ENCODE measurements around the gene SLC24A5.

Gene SLC24A5

GRCh38 chr15:48096813-48097212 is 24.0 kb upstream of the SLC24A5 start:
- TF ChIP-seq GATA1 (IDR thresholded peaks at IDR 0.05; ENCODE audit: low read depth, low read length) (no peak), POLR2A (IDR thresholded peaks at IDR 0.05; ENCODE audit: low read length) (no peak)
- no peak for DNase-seq

GRCh38 chr15:48097264-48097663 is 23.5 kb upstream of the SLC24A5 start:
- TF ChIP-seq GATA1 (IDR thresholded peaks at IDR 0.05; ENCODE audit: low read depth, low read length), result no peak
- no peak for TF ChIP-seq POLR2A (IDR thresholded peaks at IDR 0.05; ENCODE audit: low read length)
- DNase-seq, result no peak

GRCh38 chr15:48101376-48101961 is 19.3 kb upstream of the SLC24A5 start:
- no peak for TF ChIP-seq POLR2A (IDR thresholded peaks at IDR 0.05; ENCODE audit: low read length)
- no peak for TF ChIP-seq GATA1 (IDR thresholded peaks at IDR 0.05; ENCODE audit: low read depth, low read length)
- DNase-seq, result no peak

- DNase-seq, result no peak
- TF ChIP-seq POLR2A (IDR thresholded peaks at IDR 0.05; ENCODE audit: low read length), result no peak
- no peak for TF ChIP-seq GATA1 (IDR thresholded peaks at IDR 0.05; ENCODE audit: low read depth, low read length)
These were observed 18.6 kb upstream of the SLC24A5 start for GRCh38 chr15:48102167-48102566.

GRCh38 chr15:48103647-48104046 is 17.1 kb upstream of the SLC24A5 start:
- TF ChIP-seq POLR2A (IDR thresholded peaks at IDR 0.05; ENCODE audit: low read length), result no peak
- DNase-seq, result no peak

GRCh38 chr15:48105936-48106335 is 14.9 kb upstream of the SLC24A5 start:
- TF ChIP-seq POLR2A (IDR thresholded peaks at IDR 0.05; ENCODE audit: low read length), result no peak
- TF ChIP-seq GATA1 (IDR thresholded peaks at IDR 0.05; ENCODE audit: low read depth, low read length), result no peak
- no peak for DNase-seq

- TF ChIP-seq POLR2A (IDR thresholded peaks at IDR 0.05; ENCODE audit: low read length), result no peak
- TF ChIP-seq GATA1 (IDR thresholded peaks at IDR 0.05; ENCODE audit: low read depth, low read length), result no peak
These were observed 11.6 kb upstream of the SLC24A5 start for GRCh38 chr15:48109212-48109611.

GRCh38 chr15:48109856-48110531 is 10.8 kb upstream of the SLC24A5 start:
- TF ChIP-seq GATA1 (IDR thresholded peaks at IDR 0.05; ENCODE audit: low read depth, low read length) (no peak), POLR2A (IDR thresholded peaks at IDR 0.05; ENCODE audit: low read length) (no peak)
- DNase-seq, result no peak

More at GRCh38 chr15:48109212-48109611, 11.6 kb upstream of the SLC24A5 start:
- DNase-seq, result no peak

- TF ChIP-seq POLR2A (IDR thresholded peaks at IDR 0.05; ENCODE audit: low read length) (no peak), GATA1 (IDR thresholded peaks at IDR 0.05; ENCODE audit: low read depth, low read length) (no peak)
- peak in 1 of 2 experiments; percentile 17 for DNase-seq
These were observed 8.5 kb upstream of the SLC24A5 start for GRCh38 chr15:48112242-48112641.

GRCh38 chr15:48119277-48119676 is 1.5 kb upstream of the SLC24A5 start:
- TF ChIP-seq GATA1 (IDR thresholded peaks at IDR 0.05; ENCODE audit: low read depth, low read length) (no peak), POLR2A (IDR thresholded peaks at IDR 0.05; ENCODE audit: low read length) (no peak)

GRCh38 chr15:48121849-48122248 is 1.1 kb downstream of the SLC24A5 start:
- DNase-seq, result no peak
- TF ChIP-seq GATA1 (IDR thresholded peaks at IDR 0.05; ENCODE audit: low read depth, low read length), result no peak
- TF ChIP-seq POLR2A (IDR thresholded peaks at IDR 0.05; ENCODE audit: low read length), result no peak

More at GRCh38 chr15:48119277-48119676, 1.5 kb upstream of the SLC24A5 start:
- no peak for DNase-seq

GRCh38 chr15:48126667-48127355 is 6.0 kb downstream of the SLC24A5 start:
- no peak for DNase-seq
- no peak for TF ChIP-seq POLR2A (IDR thresholded peaks at IDR 0.05; ENCODE audit: low read length)
- no peak for TF ChIP-seq GATA1 (IDR thresholded peaks at IDR 0.05; ENCODE audit: low read depth, low read length)

- no peak for DNase-seq
- TF ChIP-seq POLR2A (IDR thresholded peaks at IDR 0.05; ENCODE audit: low read length), result no peak
- no peak for TF ChIP-seq GATA1 (IDR thresholded peaks at IDR 0.05; ENCODE audit: low read depth, low read length)
These were observed 10.5 kb downstream of the SLC24A5 start for GRCh38 chr15:48131324-48131723.

GRCh38 chr15:48132874-48133273 is 12.1 kb downstream of the SLC24A5 start:
- no peak for TF ChIP-seq GATA1 (IDR thresholded peaks at IDR 0.05; ENCODE audit: low read depth, low read length)
- TF ChIP-seq POLR2A (IDR thresholded peaks at IDR 0.05; ENCODE audit: low read length), result no peak
- DNase-seq, result no peak

- DNase-seq, result no peak
- TF ChIP-seq GATA1 (IDR thresholded peaks at IDR 0.05; ENCODE audit: low read depth, low read length) (no peak), POLR2A (IDR thresholded peaks at IDR 0.05; ENCODE audit: low read length) (no peak)
These were observed 23.1 kb downstream of the SLC24A5 start for GRCh38 chr15:48143856-48144255.

Measured in erythroblast (primary cell).